Thoracic aorta (tissue), 2 donors: ENCODE results near the gene SLCO4A1. TPM values are rescaled to one million over a fixed set of nuclear protein-coding genes. Genes with fewer than 3 reads are reported as not detected.

ENCODE experiments used
- ATAC-seq: fragments of 150-250 bp; one replicate; pipeline ENCODE4 v1.8.0; 2017; ENCODE audit warnings: low read depth; ENCODE audit not compliant: insufficient number of reproducible peaks, low FRiP score
- DNase-seq: peaks from one replicate; pipeline ENCODE4 v3.0.0-alpha.2; 2020; ENCODE audit warnings: low spot score
- H3K27ac ChIP-seq, 2 donors: fragments of 200-600 bp; sonication (generic); 1 replicate in 1 of 2; 2 replicates in 1 of 2; pipeline ENCODE4 v1.5.1; 2016; ENCODE audit warnings: mild to moderate bottlenecking in 2 of 2, moderate library complexity in 2 of 2
- H3K27me3 ChIP-seq: fragments of 200-600 bp; sonication (generic); replicated peaks from 2 replicates; pipeline ENCODE4 v1.6.0; 2016; ENCODE audit warnings: mild to moderate bottlenecking; ENCODE audit not compliant: insufficient read depth
- H3K36me3 ChIP-seq: fragments of 200-600 bp; sonication (generic); one replicate; pipeline ENCODE4 v1.5.1; 2016
- H3K4me1 ChIP-seq, 2 donors: fragments of 200-600 bp; sonication (generic); 1 replicate in 1 of 2; 2 replicates in 1 of 2; pipeline versions ENCODE4 v1.5.1 to v1.6.0; 2016; ENCODE audit warnings: low read depth in 2 of 2, mild to moderate bottlenecking in 1 of 2; ENCODE audit not compliant: control insufficient read depth in 1 of 2
- H3K4me3 ChIP-seq: fragments of 200-600 bp; sonication (generic); 2 replicates; pipeline ENCODE4 v1.5.1; 2016; ENCODE audit warnings: mild to moderate bottlenecking
- H3K9me3 ChIP-seq: fragments of 200-600 bp; sonication (generic); 2 replicates; pipeline ENCODE4 v1.5.1; 2016
- CTCF ChIP-seq: fragments of 200-600 bp; sonication (generic); IDR thresholded peaks from one replicate; pipeline ENCODE4 v1.5.1; 2019; ENCODE audit warnings: antibody characterized with exemption
- total RNA-seq, 2 donors: library from RNA; depleted of rRNA; stranded (reverse); fragments of >200 nt; gene quantifications; one replicate each; pipeline versions ENCODE4 v1.1.0 to v1.2.3, GENCODE V29; 2016

SLCO4A1 gene
- total RNA-seq, 2 donors from 2014 or later = 22.1 to 26.0 TPM

- no peaks in the 10 kb centered on the region for H3K4me1 ChIP-seq
- no peaks in the 10 kb centered on the region for H3K9me3 ChIP-seq
- H3K27me3 ChIP-seq = no peaks in the 10 kb centered on the region
- no peak for ATAC-seq
- TF ChIP-seq CTCF = no peak
- no peak for DNase-seq
- H3K27ac ChIP-seq = no peak overlapping the region
- no peaks in the 10 kb centered on the region for H3K36me3 ChIP-seq
- H3K4me3 ChIP-seq = no peak overlapping the region
These were observed 9.7 kb upstream of the SLCO4A1 start for GRCh38 chr20:62632575-62633090.

GRCh38 chr20:62633598-62634329 lies 8.5 kb upstream of the SLCO4A1 start:
- H3K27ac ChIP-seq = no peak overlapping the region
- H3K9me3 ChIP-seq = no peaks in the 10 kb centered on the region
- no peak overlapping the region for H3K4me3 ChIP-seq
- no peaks in the 10 kb centered on the region for H3K27me3 ChIP-seq
- H3K36me3 ChIP-seq = no peaks in the 10 kb centered on the region
- H3K4me1 ChIP-seq = no peaks in the 10 kb centered on the region
- TF ChIP-seq CTCF = no peak
- DNase-seq (no peak), ATAC-seq (no peak)

GRCh38 chr20:62634330-62634967 lies 7.9 kb upstream of the SLCO4A1 start:
- TF ChIP-seq CTCF = no peak
- Histone ChIP-seq H3K9me3 (no peaks in the 10 kb centered on the region), H3K27me3 (no peaks in the 10 kb centered on the region), H3K4me1 (no peaks in the 10 kb centered on the region), H3K4me3 (no peak overlapping the region), H3K27ac (no peak overlapping the region), H3K36me3 (no peaks in the 10 kb centered on the region)
- DNase-seq (no peak), ATAC-seq (no peak)

- no peak for DNase-seq
These were observed 7.1 kb upstream of the SLCO4A1 start for GRCh38 chr20:62635232-62635631.

More at GRCh38 chr20:62635232-62635631, 7.1 kb upstream of the SLCO4A1 start:
- Histone ChIP-seq H3K36me3 (no peaks in the 10 kb centered on the region), H3K27me3 (no peaks in the 10 kb centered on the region), H3K9me3 (no peaks in the 10 kb centered on the region), H3K4me1 (no peaks in the 10 kb centered on the region), H3K27ac (no peak overlapping the region), H3K4me3 (no peak overlapping the region)
- TF ChIP-seq CTCF = no peak
- ATAC-seq = no peak
